SK-MEL-5 (cell line): ENCODE data around the gene TRIM74. TPM values are rescaled to one million over a fixed set of nuclear protein-coding genes. Genes with fewer than 3 reads are reported as not detected.
"Not testable (repeated sequence)": the region's sequence is repeated elsewhere in the genome, so short reads cannot be mapped to it uniquely, and the experiment has no call there.

ENCODE experiments used
- DNase-seq: peaks from one replicate; pipeline ENCODE4 v3.0.0-alpha.2; 2016; ENCODE audit warnings: low read depth, low spot score
- in situ Hi-C: cut with HindIII; loops from 2 replicates; pipeline ENCODE4 v1.10.0; 2016; ENCODE audit warnings: low sequenced_read_pairs, high pct_unique_total_duplicates, low pct_unique_long_range_greater_than_20kb
- small RNA-seq, 2 experiments: library from RNA; depleted of rRNA; stranded (forward); fragments of <200 nt; gene quantifications; one replicate each; pipeline ENCODE3, GENCODE V24; 2014
- total RNA-seq: library from RNA; depleted of rRNA; stranded (reverse); fragments of >200 nt; shearing (Covaris generic); gene quantifications from 2 replicates; pipeline ENCODE4 v1.2.3, GENCODE V29; 2014; rRNA removed

TRIM74 gene
- total RNA-seq, 1 experiment from 2014 or later, result not detected

DNA sequence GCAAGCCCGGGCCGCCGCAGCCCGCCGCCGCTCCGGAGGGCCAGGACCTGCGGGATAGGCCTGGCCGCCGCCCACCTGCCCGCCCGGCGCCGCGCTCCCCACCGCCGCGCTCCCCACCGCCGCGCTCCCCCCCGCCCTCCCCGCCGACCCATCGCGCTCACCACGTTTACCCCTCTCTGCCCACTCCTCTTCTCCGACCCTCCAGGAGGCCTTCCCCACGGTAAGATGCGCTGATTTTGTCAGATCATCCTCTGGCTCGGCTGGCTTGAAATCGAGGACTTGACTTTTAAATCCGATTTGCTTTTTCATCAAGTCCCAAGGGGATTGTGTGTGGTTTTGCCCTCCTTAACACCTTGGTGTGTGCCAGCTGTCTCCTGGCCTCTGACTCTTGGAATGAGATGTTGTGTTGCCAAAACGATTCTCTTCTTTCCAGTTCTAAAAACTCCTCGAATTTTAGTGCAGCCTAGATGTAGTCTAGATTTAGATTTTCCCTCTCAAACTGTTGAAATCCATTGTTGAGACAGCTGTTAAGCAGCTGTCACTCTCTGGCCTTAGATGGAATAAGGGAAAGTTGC is 43.6 kb downstream of the TRIM74 start:
- DNase-seq, result no peak
- in situ Hi-C loops, result no loop called here

- in situ Hi-C loops, result no loop called here
- DNase-seq, result peak; percentile 86
These were observed 44.3 kb downstream of the TRIM74 start, which contains the start of gene POM121 for GRCh38 chr7:72924733-72925545. Gene POM121, plus strand, starts transcription at chr7:72925095. Its CDS starts 27 bp downstream, at chr7:72925122.

- no peak for DNase-seq
- in situ Hi-C loops, result no loop called here
These were observed 44.9 kb downstream of the TRIM74 start for GRCh38 chr7:72924386-72924732.

- in situ Hi-C loops, result no loop called here
- no peak for DNase-seq
These were observed 50.0 kb downstream of the TRIM74 start for GRCh38 chr7:72919256-72919775.

GRCh38 chr7:72914756-72915525 is 54.3 kb downstream of the TRIM74 start:
- in situ Hi-C loops, result not testable (repeated sequence)
- DNase-seq, result peak; percentile 79

- DNase-seq, in situ Hi-C loops: not testable (repeated sequence)
These were observed 55.5 kb downstream of the TRIM74 start for GRCh38 chr7:72913750-72914149.

- DNase-seq, in situ Hi-C loops: not testable (repeated sequence)
These were observed 57.9 kb downstream of the TRIM74 start for GRCh38 chr7:72911395-72911794.

Small RNA genes within 50 kb of the gene (small RNA-seq; reads per million reads assigned to genes)
- 0 reads per million in 2 experiments for gene RF00019

Other genes with a start within 250 kb of the TRIM74 start
- 0.61 and 1.6 TPM in 2 replicates for gene TYW1B, start 141.3 kb downstream of the TRIM74 start, total RNA-seq
- 9.2 and 12.8 TPM in 2 replicates for gene POM121, start 44.4 kb downstream of the TRIM74 start, total RNA-seq
- not detected in 2 replicates for gene SPDYE8, start 60.3 kb upstream of the TRIM74 start, total RNA-seq
- gene SPDYE11, start 88.4 kb upstream of the TRIM74 start, total RNA-seq, result not detected in 2 replicates
- gene SPDYE9, start 116.6 kb upstream of the TRIM74 start, total RNA-seq, result not detected in 2 replicates